ENCODE results near the gene JAG1.

- TF ChIP-seq CTCF (IDR thresholded peaks at IDR 0.05): no peak
- TF ChIP-seq POLR2A (IDR thresholded peaks at IDR 0.05): no peak
Observed at GRCh38 chr20:10610251-10610650, 63.5 kb downstream of the JAG1 start.

Measured in testis (tissue), 2 donors.